Liver (tissue), 3 donors: ENCODE measurements around the gene FOCAD.

ENCODE experiments used
- ATF3 ChIP-seq: IDR thresholded peaks from 2 replicates; pipeline ENCODE4 v1.6.1; 2016; ENCODE audit warnings: antibody characterized with exemption
- CTCF ChIP-seq: fragments of 150-350 bp; IDR thresholded peaks from 2 replicates; pipeline ENCODE4 v1.5.1; 2017; ENCODE audit warnings: improper control_type of control experiment, low read depth, low read length; ENCODE audit not compliant: missing input control
- GABPA ChIP-seq, 2 donors: IDR thresholded peaks in 1 of 2; conservative IDR thresholded peaks in 1 of 2; 2 replicates each; pipeline ENCODE4 v1.6.1; 2016; ENCODE audit warnings: antibody characterized with exemption in 2 of 2, mild to moderate bottlenecking in 1 of 2, moderate library complexity in 1 of 2
- MAX ChIP-seq: IDR thresholded peaks from 2 replicates; pipeline ENCODE4 v1.6.1; 2016; ENCODE audit warnings: antibody characterized with exemption
- RAD21 ChIP-seq, 2 donors: IDR thresholded peaks; 2 replicates each; pipeline ENCODE4 v1.6.1; 2016; ENCODE audit warnings: antibody characterized with exemption in 2 of 2, mild to moderate bottlenecking in 2 of 2
- REST ChIP-seq: IDR thresholded peaks from 2 replicates; pipeline ENCODE4 v1.6.1; 2016; ENCODE audit warnings: antibody characterized with exemption, mild to moderate bottlenecking
- SP1 ChIP-seq: IDR thresholded peaks from 2 replicates; pipeline ENCODE4 v1.6.1; 2018; ENCODE audit warnings: antibody characterized with exemption, mild to moderate bottlenecking
- TAF1 ChIP-seq: conservative IDR thresholded peaks from 2 replicates; pipeline ENCODE4 v1.6.1; 2016; ENCODE audit warnings: antibody characterized with exemption, mild to moderate bottlenecking
- YY1 ChIP-seq: IDR thresholded peaks from 2 replicates; pipeline ENCODE4 v1.6.1; 2016; ENCODE audit warnings: antibody characterized with exemption, mild to moderate bottlenecking
- donor health status: healthy.
- donor health status: healthy.

- TF ChIP-seq RAD21 (IDR thresholded peaks at IDR 0.05), result no peak
- no peak for TF ChIP-seq CTCF
- no peak for TF ChIP-seq REST
- TF ChIP-seq MAX, result no peak
- TF ChIP-seq GABPA (IDR thresholded peaks at IDR 0.05 in 1 of 2, conservative IDR thresholded peaks at IDR 0.05 in 1 of 2), result no peak
- TF ChIP-seq SP1, result no peak
- TF ChIP-seq ATF3, result no peak
- TF ChIP-seq TAF1, result no peak
- no peak for TF ChIP-seq YY1
Observed at GRCh38 chr9:20837166-20837565, 153.1 kb downstream of the FOCAD start.
